ENCODE data around the gene EPN2. TPM values are rescaled to one million over a fixed set of nuclear protein-coding genes. Genes with fewer than 3 reads are reported as not detected.

Gene EPN2
- total RNA-seq, 2 experiments from 2014 or later: 3.2 to 4.6 TPM

DNA sequence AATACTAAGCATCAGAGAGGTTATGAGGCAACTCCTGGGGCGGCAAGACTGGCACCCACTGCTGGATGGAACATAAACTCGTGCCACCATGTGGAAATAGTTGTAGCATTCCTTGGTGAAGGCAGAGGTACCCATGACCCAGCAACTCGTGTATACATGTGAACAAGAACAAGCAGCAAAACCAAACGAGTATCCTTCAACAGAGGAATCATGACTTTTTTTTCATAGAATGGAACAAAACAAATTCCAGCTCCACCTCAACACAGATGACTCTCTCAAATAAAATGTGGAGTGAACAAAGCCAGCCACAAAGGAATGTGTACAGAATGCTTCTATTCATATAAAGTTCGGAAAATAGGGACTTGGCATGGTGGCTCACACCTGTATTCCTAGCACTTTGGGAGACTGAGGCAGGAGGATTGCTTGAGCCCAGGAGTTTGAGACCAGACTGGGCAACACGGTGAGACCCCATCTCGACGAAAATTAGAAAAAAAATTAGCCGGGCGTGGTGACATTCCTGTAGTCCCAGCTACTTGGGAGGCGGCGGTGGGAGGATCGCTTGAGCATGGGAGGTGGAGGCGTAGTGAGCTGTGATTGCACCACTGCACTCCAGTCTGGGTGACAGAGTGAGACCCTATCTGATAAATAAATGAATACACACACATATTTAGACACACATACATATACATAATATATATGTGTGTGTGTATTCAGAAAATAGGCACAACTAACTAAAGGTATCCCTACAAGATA, 90.0 kb downstream of the EPN2 start:
- Mint-ChIP-seq H3K4me3 (no peak overlapping the region), H3K27me3 (peaks cover 2% of the 10 kb centered on the region), H3K4me1 (ENCODE audit: low read depth) (no peaks in the 10 kb centered on the region), H3K9me3 (peaks cover 6% of the 10 kb centered on the region), H3K36me3 (ENCODE audit: low read depth) (peaks cover 2% of the 10 kb centered on the region), H3K27ac (no peak overlapping the region)
- intact Hi-C loops (cut with micrococcal nuclease): no loop called here
- DNase-seq (no peak), ATAC-seq (no peak)
- POLR2A ChIA-PET: no interaction called here
- CTCF ChIA-PET: interaction anchor here (1.1 kb wide), 1 partner anchor 11 kb away, joined by 3 read pairs; no protein-coding TSS in a partner anchor
- TF ChIP-seq, protein P1, sequence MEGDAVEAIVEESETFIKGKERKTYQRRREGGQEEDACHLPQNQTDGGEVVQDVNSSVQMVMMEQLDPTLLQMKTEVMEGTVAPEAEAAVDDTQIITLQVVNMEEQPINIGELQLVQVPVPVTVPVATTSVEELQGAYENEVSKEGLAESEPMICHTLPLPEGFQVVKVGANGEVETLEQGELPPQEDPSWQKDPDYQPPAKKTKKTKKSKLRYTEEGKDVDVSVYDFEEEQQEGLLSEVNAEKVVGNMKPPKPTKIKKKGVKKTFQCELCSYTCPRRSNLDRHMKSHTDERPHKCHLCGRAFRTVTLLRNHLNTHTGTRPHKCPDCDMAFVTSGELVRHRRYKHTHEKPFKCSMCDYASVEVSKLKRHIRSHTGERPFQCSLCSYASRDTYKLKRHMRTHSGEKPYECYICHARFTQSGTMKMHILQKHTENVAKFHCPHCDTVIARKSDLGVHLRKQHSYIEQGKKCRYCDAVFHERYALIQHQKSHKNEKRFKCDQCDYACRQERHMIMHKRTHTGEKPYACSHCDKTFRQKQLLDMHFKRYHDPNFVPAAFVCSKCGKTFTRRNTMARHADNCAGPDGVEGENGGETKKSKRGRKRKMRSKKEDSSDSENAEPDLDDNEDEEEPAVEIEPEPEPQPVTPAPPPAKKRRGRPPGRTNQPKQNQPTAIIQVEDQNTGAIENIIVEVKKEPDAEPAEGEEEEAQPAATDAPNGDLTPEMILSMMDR (IDR thresholded peaks at IDR 0.05): no peak

DNA sequence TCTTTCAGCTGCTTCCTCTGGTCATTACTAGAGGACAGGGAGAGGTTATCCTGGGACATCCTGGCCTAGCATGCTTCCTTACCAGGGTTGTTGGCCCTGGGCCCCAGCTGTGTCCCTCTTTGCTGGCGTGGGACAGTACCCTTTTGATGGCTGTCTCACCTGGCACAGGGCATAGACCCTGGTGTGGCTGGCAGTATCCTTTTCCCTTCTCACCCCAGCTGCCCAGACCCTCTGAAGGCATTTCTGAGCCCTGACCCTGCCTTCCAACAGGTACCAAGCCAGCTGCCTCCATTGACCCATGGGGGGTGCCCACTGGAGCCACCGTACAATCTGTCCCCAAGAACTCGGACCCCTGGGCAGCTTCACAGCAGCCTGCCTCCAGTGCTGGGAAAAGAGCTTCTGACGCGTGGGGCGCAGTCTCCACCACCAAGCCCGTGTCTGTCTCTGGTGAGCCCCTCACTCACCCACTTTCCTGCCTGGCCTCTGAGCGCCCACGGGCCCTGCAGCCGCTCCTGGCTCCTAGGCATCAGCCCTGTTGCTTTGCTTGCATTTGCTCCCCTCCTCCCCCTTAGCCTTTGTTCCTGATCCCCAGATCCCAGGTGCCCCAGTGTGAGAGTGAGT, 91.4 kb downstream of the EPN2 start:
- peaks cover 6% of the 10 kb centered on the region for H3K9me3 Mint-ChIP-seq
- CTCF ChIA-PET: no interaction called here
- H3K36me3 Mint-ChIP-seq (ENCODE audit: low read depth): peaks cover 2% of the 10 kb centered on the region
- POLR2A ChIA-PET: no interaction called here
- intact Hi-C loops (cut with micrococcal nuclease): no loop called here
- TF ChIP-seq, protein P1 (IDR thresholded peaks at IDR 0.05): no peak
- peaks cover 4% of the 10 kb centered on the region for H3K4me1 Mint-ChIP-seq (ENCODE audit: low read depth)
- ATAC-seq: no peak
- H3K27me3 Mint-ChIP-seq: peaks cover 2% of the 10 kb centered on the region
- DNase-seq: no peak
- no peak overlapping the region for H3K27ac Mint-ChIP-seq
- no peak overlapping the region for H3K4me3 Mint-ChIP-seq

DNA sequence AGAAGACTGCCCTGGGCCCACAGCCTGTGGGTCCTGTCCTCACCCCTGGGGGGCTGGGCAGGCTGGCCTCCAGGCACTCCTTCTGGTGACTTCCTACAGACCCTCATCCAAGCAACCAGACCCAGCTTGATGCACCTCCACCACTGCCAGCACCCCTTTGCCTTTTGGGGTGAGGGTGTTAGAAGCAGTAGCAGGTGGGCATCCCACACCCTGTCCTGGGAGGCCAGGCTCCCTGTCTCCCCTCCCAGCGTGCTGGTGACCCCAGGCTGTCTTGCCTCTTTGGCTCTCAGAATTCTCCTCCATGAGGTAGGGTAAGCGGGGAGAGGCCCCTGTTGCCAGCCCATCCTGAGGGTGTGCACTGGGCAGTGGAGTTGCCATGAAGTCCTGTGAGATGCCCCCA, 92.0 kb downstream of the EPN2 start:
- intact Hi-C loops (cut with micrococcal nuclease): no loop called here
- ChIA-PET POLR2A (no interaction called here), CTCF (interaction anchor here (0.9 kb wide), 1 partner anchor 34 kb away, joined by 3 read pairs; the partner anchor contains the start of gene B9D1)
- no peak for ATAC-seq
- Mint-ChIP-seq H3K27ac (no peak overlapping the region), H3K4me3 (no peak overlapping the region), H3K27me3 (no peaks in the 10 kb centered on the region), H3K36me3 (ENCODE audit: low read depth) (no peaks in the 10 kb centered on the region), H3K4me1 (ENCODE audit: low read depth) (peaks cover 4% of the 10 kb centered on the region), H3K9me3 (peaks cover 6% of the 10 kb centered on the region)
- DNase-seq: no peak
- TF ChIP-seq, protein P1 (IDR thresholded peaks at IDR 0.05): no peak

DNA sequence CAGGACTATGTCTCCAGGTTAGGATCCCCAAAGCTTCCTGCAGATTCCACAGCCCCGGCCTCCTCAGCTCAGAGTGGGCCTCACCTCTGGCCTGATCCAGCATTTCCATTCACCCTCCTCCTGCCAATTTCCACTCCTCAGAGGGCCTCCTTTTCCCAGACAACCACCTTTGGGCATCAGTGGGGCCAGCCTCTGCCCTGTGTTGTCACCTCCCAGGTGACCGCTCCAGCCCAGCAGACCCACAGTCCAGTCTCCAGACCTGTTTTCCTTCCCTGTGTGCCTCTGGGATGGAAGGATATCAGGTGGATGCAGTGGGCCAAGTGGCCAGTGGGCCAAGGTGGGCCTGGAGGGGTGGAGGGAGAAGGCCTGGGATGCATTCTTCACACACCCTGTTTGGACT, 92.7 kb downstream of the EPN2 start:
- intact Hi-C loops (cut with micrococcal nuclease): no loop called here
- Mint-ChIP-seq H3K4me3 (no peak overlapping the region), H3K9me3 (peaks cover 6% of the 10 kb centered on the region), H3K4me1 (ENCODE audit: low read depth) (peaks cover 4% of the 10 kb centered on the region), H3K36me3 (ENCODE audit: low read depth) (no peaks in the 10 kb centered on the region), H3K27ac (no peak overlapping the region), H3K27me3 (no peaks in the 10 kb centered on the region)
- ChIA-PET POLR2A (no interaction called here), CTCF (interaction anchor here (0.9 kb wide), 1 partner anchor 33 kb away, joined by 3 read pairs; the partner anchor contains the start of gene B9D1)
- ATAC-seq: no peak
- TF ChIP-seq, protein P1 (IDR thresholded peaks at IDR 0.05): no peak
- DNase-seq: no peak

DNA sequence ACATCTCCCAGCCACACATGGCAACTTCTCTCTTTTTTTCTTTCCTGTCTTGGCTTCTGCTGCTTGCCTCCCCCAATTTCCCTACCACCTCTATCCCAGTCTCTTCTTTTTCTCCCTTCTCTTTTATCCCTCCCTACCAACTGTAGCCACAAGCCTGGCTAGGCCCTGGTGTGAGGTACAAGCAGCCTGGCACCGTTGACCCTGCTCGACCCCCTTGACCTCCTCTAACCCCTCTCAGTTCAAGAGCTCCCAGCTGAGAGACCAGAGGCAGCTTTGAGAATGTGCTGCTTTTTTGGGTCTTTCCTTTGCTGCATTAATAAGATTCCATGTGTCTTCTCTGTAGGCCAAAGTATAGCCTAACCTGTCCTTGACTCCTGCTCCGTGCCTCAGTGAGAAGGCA, 93.1 kb downstream of the EPN2 start:
- peaks cover 3% of the 10 kb centered on the region for H3K9me3 Mint-ChIP-seq
- H3K4me3 Mint-ChIP-seq: no peak overlapping the region
- CTCF ChIA-PET: interaction anchor here (0.9 kb wide), 1 partner anchor 32 kb away, joined by 3 read pairs; the partner anchor contains the start of gene B9D1

More for the DNA sequence above, 93.1 kb downstream of the EPN2 start:
- DNase-seq (no peak), ATAC-seq (no peak)
- POLR2A ChIA-PET: no interaction called here
- TF ChIP-seq, protein P1 (IDR thresholded peaks at IDR 0.05): no peak
- Mint-ChIP-seq H3K4me1 (ENCODE audit: low read depth) (peaks cover 4% of the 10 kb centered on the region), H3K36me3 (ENCODE audit: low read depth) (no peaks in the 10 kb centered on the region), H3K27me3 (no peaks in the 10 kb centered on the region), H3K27ac (no peak overlapping the region)
- intact Hi-C loops (cut with micrococcal nuclease): no loop called here

Measured in activated CD8-positive, alpha-beta T cell treated with anti-CD3 and anti-CD28 coated beads for 36 hours (primary cell).